Transverse colon (tissue), 4 donors: ENCODE results near the gene STK11. TPM values are rescaled to one million over a fixed set of nuclear protein-coding genes. Genes with fewer than 3 reads are reported as not detected.

Experiments
- DNase-seq: peaks from one replicate; pipeline ENCODE4 v3.0.0-alpha.2; 2019
- H3K27ac ChIP-seq, 4 donors: fragments of 200-600 bp; sonication (generic); 2 replicates each; pipeline ENCODE4 v1.5.1; 2016 to 2018; ENCODE audit warnings: inconsistent platforms in 4 of 4
- H3K27me3 ChIP-seq: fragments of 200-600 bp; sonication (generic); 2 replicates; pipeline ENCODE4 v1.5.1; 2017; ENCODE audit warnings: inconsistent platforms
- H3K36me3 ChIP-seq, 4 donors: fragments of 200-600 bp; sonication (generic); 2 replicates each; pipeline ENCODE4 v1.5.1; 2017 to 2019; ENCODE audit warnings: inconsistent platforms in 4 of 4
- H3K4me1 ChIP-seq, 4 donors: fragments of 200-600 bp; sonication (generic); 2 replicates each; pipeline ENCODE4 v1.5.1; 2017 to 2020; ENCODE audit warnings: inconsistent platforms in 4 of 4
- H3K4me3 ChIP-seq, 4 donors: fragments of 200-600 bp; sonication (generic); 1 replicate in 1 of 4; 2 replicates in 3 of 4; pipeline versions ENCODE4 v1.5.1 to v1.6.1; 2017 to 2019; ENCODE audit warnings: inconsistent platforms in 4 of 4
- H3K9me3 ChIP-seq, 2 donors: fragments of 200-600 bp; sonication (generic); 2 replicates each; pipeline ENCODE4 v1.5.1; 2017 to 2019; ENCODE audit warnings: inconsistent platforms in 2 of 2
- CTCF ChIP-seq, 5 experiments: fragments of 200-600 bp in 3 of 5; fragments of 450-650 bp in 2 of 5; sonication (generic) in 3 of 5; IDR thresholded peaks; 1 replicate in 2 of 5; 2 replicates in 3 of 5; pipeline ENCODE4 v1.5.1; 2016 to 2017; ENCODE audit warnings: antibody characterized with exemption in 5 of 5, inconsistent platforms in 3 of 5, mild to moderate bottlenecking in 2 of 5, moderate library complexity in 1 of 5
- EP300 ChIP-seq: sonication (generic); formaldehyde crosslinking; IDR thresholded peaks from one replicate; pipeline ENCODE4 v1.6.1; 2017; ENCODE audit warnings: antibody characterized with exemption, low read depth
- POLR2A ChIP-seq: fragments of 450-650 bp; IDR thresholded peaks from one replicate; pipeline ENCODE4 v1.6.1; 2016; ENCODE audit warnings: antibody characterized with exemption, mild to moderate bottlenecking, moderate library complexity
- POLR2AphosphoS5 ChIP-seq, 3 donors: sonication (generic); formaldehyde crosslinking; IDR thresholded peaks; one replicate each; pipeline ENCODE4 v1.6.1; 2016; ENCODE audit warnings: antibody characterized with exemption in 3 of 3
- WGBS, 2 donors: methylation state at CpG; one replicate each; pipeline ENCODE4 v1.1.5; 2018; ENCODE audit warnings: low coverage in 1 of 2; 5-methylcytosine and 5-hydroxymethylcytosine counted together
- in situ Hi-C, 4 donors: fragments of 200-750 bp; cut with MboI; loops; one replicate each; pipeline versions ENCODE4 v1.15.0 to v1.15.1; 2017; ENCODE audit warnings: low sequenced_read_pairs in 3 of 4, low pct_ligation_motif_present in 1 of 4, low pct_unique_long_range_greater_than_20kb in 1 of 4
- intact Hi-C: fragments of 100-400 bp; cut with DNase I; formaldehyde crosslinking; loops from one replicate; pipeline ENCODE4 v1.15.1; 2023; ENCODE audit warnings: low total_unique reads
- total RNA-seq, 4 donors: library from RNA; depleted of rRNA; stranded (reverse); fragments of >200 nt; gene quantifications; one replicate each; pipeline ENCODE4 v1.1.0, GENCODE V29; 2016

STK11 gene
- total RNA-seq, 4 donors from 2014 or later: 93.7 to 152 (median 103) TPM

DNA sequence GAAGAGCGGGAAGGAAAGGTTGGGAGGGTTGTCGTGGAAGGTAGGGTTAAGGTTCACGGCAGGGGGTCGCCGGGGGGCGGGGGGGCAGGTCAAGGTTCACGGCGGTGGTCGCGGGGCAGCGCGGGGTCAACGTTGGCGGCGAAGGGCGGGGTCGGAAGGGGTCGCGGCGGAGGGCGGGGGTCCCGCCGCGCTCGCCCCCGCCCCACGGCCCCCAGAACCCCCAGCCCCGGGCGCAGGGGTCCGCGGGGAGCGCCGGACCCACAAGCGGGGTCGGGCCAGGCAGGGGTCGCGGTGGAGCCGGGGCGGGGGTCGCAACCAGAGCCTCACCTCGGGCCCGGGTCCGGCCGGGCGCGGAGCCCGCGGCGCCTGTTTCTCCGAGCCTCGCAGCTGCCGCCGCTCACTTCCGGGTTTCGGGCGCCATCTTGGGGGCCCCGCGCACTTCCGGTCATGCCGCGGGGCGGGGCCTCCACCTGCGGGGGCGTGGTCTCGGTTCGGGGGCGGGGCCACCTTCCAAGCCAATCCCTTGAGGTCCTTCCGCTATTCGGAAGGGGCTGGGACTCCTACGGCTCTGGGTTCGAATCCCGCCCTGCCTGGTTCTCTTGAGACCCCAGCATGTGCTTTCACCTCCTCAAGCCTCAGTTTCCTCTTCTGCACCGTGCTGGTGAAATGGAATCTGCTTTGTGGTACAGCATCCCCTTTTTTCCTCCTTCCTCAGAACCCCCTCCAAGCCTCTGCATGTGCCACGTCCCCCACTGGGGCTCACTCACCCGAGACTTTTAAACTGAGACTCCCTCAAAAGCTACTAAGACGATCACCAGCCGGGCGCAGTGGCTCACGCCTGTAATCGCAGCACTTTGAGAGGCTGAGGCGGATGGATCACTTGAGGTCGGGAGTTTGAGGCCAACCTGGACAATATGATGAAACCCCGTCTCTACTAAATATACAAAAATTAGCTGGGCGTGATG, 31.5 kb upstream of the STK11 start, which contains the start of gene SBNO2:
SBNO2 (minus strand) TSS at position 424 of the 965 bp plus-strand sequence. CDS start 19,992 bp downstream, outside the sequence.
- Histone ChIP-seq H3K27me3 (no peaks in the 10 kb centered on the region), H3K9me3 (no peaks in the 10 kb centered on the region), H3K27ac (peak within 1 kb of the TSS; percentile 95 to 98 (median 96)), H3K4me1 (peaks cover 4 to 38% (median 25%) of the 10 kb centered on the region in 4 donors), H3K4me3 (peak within 1 kb of the TSS; percentile 69 to 100 (median 80)), H3K36me3 (no peaks in the 10 kb centered on the region)
- in situ Hi-C loops: no loop called here
- peak; percentile 95 for DNase-seq
- 26% methylated on average over 35 of the region's 84 CpGs; no CpG with 5 or more reads in 1 of the 2 donors for WGBS, 2 donors
- intact Hi-C loops: no loop called here
- TF ChIP-seq POLR2AphosphoS5 (IDR thresholded peaks at IDR 0.05) (peak; percentile 79 to 84 (median 80)), POLR2A (peak; percentile 72), CTCF (IDR thresholded peaks at IDR 0.05) (no peak), EP300 (no peak)

- intact Hi-C loops: no loop called here
- no peak for DNase-seq
- peak overlapping the region; percentile 9 to 61 (median 32) for H3K27ac ChIP-seq
- no peak overlapping the region for H3K4me3 ChIP-seq
- in situ Hi-C loops: no loop called here
- TF ChIP-seq EP300 (no peak), POLR2A (no peak), POLR2AphosphoS5 (IDR thresholded peaks at IDR 0.05) (no peak), CTCF (IDR thresholded peaks at IDR 0.05) (no peak)
- peaks cover 8 to 35% (median 26%) of the 10 kb centered on the region in 4 donors for H3K4me1 ChIP-seq
- H3K9me3 ChIP-seq: no peaks in the 10 kb centered on the region
- no peaks in the 10 kb centered on the region for H3K36me3 ChIP-seq
- WGBS, 2 donors: 42 to 64% methylated on average over 2 to 24 of the region's 25 CpGs
- no peaks in the 10 kb centered on the region for H3K27me3 ChIP-seq
Observed at GRCh38 chr19:1177322-1178114, 28.1 kb upstream of the STK11 start.

- in situ Hi-C loops (no loop called here), intact Hi-C loops (no loop called here)
Observed at GRCh38 chr19:1181606-1182005, 24.0 kb upstream of the STK11 start.

More at GRCh38 chr19:1181606-1182005, 24.0 kb upstream of the STK11 start:
- TF ChIP-seq POLR2AphosphoS5 (IDR thresholded peaks at IDR 0.05) (no peak), POLR2A (no peak), CTCF (IDR thresholded peaks at IDR 0.05) (no peak), EP300 (no peak)
- peaks cover 8 to 33% (median 21%) of the 10 kb centered on the region in 4 donors for H3K4me1 ChIP-seq
- peak overlapping the region in 2 of 4 donors; percentile 18 to 44 for H3K27ac ChIP-seq
- WGBS, 2 donors: 38 to 69% methylated on average over 6 to 10 of the region's 11 CpGs
- DNase-seq: peak; percentile 68
- no peak overlapping the region for H3K4me3 ChIP-seq
- no peaks in the 10 kb centered on the region for H3K9me3 ChIP-seq
- no peaks in the 10 kb centered on the region for H3K36me3 ChIP-seq
- no peaks in the 10 kb centered on the region for H3K27me3 ChIP-seq
